CD8-positive, alpha-beta memory T cell (primary cell): ENCODE measurements around the gene ARRDC5. TPM values are rescaled to one million over a fixed set of nuclear protein-coding genes. Genes with fewer than 3 reads are reported as not detected.
"Not testable (repeated sequence)": the region's sequence is repeated elsewhere in the genome, so short reads cannot be mapped to it uniquely, and the experiment has no call there.

Experiments
- CTCF ChIA-PET: fragments of 350-600 bp; sonication (Branson Sonifier 250); formaldehyde crosslinking; loops from one replicate; lab custom pipeline; 2021; ENCODE audit warnings: antibody characterized with exemption; lab: Charles Lee
- POLR2A ChIA-PET: fragments of 350-600 bp; sonication (Branson Sonifier 250); formaldehyde crosslinking; loops from one replicate; lab custom pipeline; 2021; ENCODE audit warnings: antibody characterized with exemption; lab: Charles Lee
- DNase-seq, 5 donors: peaks; one replicate each; pipeline versions ENCODE4 v3.0.0 to v3.0.0-alpha.2; 2020 to 2022; ENCODE audit warnings: mixed read lengths in 1 of 5
- H3K27ac ChIP-seq: one replicate; pipeline ENCODE4 v1.7.0; 2013; ENCODE audit warnings: low read depth, mild to moderate bottlenecking, low read length, moderate library complexity
- H3K27me3 ChIP-seq: 2 replicates; pipeline ENCODE4 v1.7.0; 2013; ENCODE audit warnings: low read length, mild to moderate bottlenecking; ENCODE audit not compliant: insufficient read depth, poor library complexity, severe bottlenecking
- H3K36me3 ChIP-seq: 2 replicates; pipeline ENCODE4 v1.7.0; 2013; ENCODE audit warnings: mild to moderate bottlenecking, low read length, moderate library complexity; ENCODE audit not compliant: insufficient read depth
- H3K4me1 ChIP-seq: 2 replicates; pipeline ENCODE4 v1.7.0; 2013; ENCODE audit warnings: mild to moderate bottlenecking, low read length, moderate library complexity; ENCODE audit not compliant: insufficient read depth
- H3K4me3 ChIP-seq: 2 replicates; pipeline ENCODE4 v1.7.0; 2013; ENCODE audit warnings: mild to moderate bottlenecking, low read length
- H3K9me3 ChIP-seq: 2 replicates; pipeline ENCODE4 v1.7.0; 2013; ENCODE audit warnings: mild to moderate bottlenecking, low read length
- H3K27ac Mint-ChIP-seq, 8 donors: one replicate each; pipeline ENCODE4 v1.8.0; 2020 to 2021; ENCODE audit warnings: mixed read lengths in 8 of 8, mild to moderate bottlenecking in 6 of 8, inconsistent platforms in 3 of 8, moderate library complexity in 3 of 8
- H3K27me3 Mint-ChIP-seq, 2 donors: one replicate each; pipeline ENCODE4 v1.8.0; 2020 to 2021; ENCODE audit warnings: mixed read lengths in 2 of 2, mild to moderate bottlenecking in 1 of 2, moderate library complexity in 1 of 2
- H3K36me3 Mint-ChIP-seq, 3 donors: one replicate each; pipeline ENCODE4 v1.8.0; 2020 to 2021; ENCODE audit warnings: mixed read lengths in 3 of 3, inconsistent platforms in 1 of 3, mild to moderate bottlenecking in 1 of 3
- H3K4me1 Mint-ChIP-seq, 3 donors: one replicate each; pipeline ENCODE4 v1.8.0; 2020 to 2021; ENCODE audit warnings: mixed read lengths in 3 of 3, inconsistent platforms in 1 of 3, mild to moderate bottlenecking in 1 of 3
- H3K4me3 Mint-ChIP-seq, 7 donors: one replicate each; pipeline ENCODE4 v1.8.0; 2020 to 2021; ENCODE audit warnings: mixed read lengths in 7 of 7, mild to moderate bottlenecking in 6 of 7, moderate library complexity in 4 of 7, inconsistent platforms in 2 of 7
- H3K9me3 Mint-ChIP-seq, 5 donors: one replicate each; pipeline ENCODE4 v1.8.0; 2020 to 2022; ENCODE audit warnings: mixed read lengths in 5 of 5, mild to moderate bottlenecking in 3 of 5, moderate library complexity in 2 of 5, inconsistent platforms in 1 of 5
- polyA plus RNA-seq: library from polyadenylated mRNA; unstranded; fragments of 300-500 nt; fragmentation: Illumina TruSeq; gene quantifications from one replicate; pipeline ENCODE4 v1.2.3, GENCODE V29; 2021
- total RNA-seq, 2 experiments: library from RNA; stranded (reverse); gene quantifications; one replicate each; pipeline ENCODE4 v1.2.3, GENCODE V29; 2021

The ARRDC5 gene
- total and polyA plus RNA-seq, 3 experiments from 2014 or later: 1.8 to 5.5 (median 2.2) TPM

GRCh38 chr19:4849019-4849418, 53.7 kb downstream of the ARRDC5 start:
- CTCF ChIA-PET: interaction anchor here (3.4 to 15.9 kb wide), 3 partner anchors 19 to 44 kb away, joined by 13 to 205 read pairs (median 43); partner anchors contain the start of gene PLIN3
- H3K9me3 ChIP-seq: no peaks in the 10 kb centered on the region
- Mint-ChIP-seq H3K36me3 (peaks cover 3 to 33% (median 3%) of the 10 kb centered on the region in 3 donors), H3K9me3 (no peaks in the 10 kb centered on the region), H3K4me1 (peaks cover 2 to 4% (median 3%) of the 10 kb centered on the region in 3 donors), H3K27me3 (no peaks in the 10 kb centered on the region), H3K4me3 (no peak overlapping the region), H3K27ac (no peak overlapping the region)
- H3K36me3 ChIP-seq: peaks cover 4% of the 10 kb centered on the region
- H3K4me3 ChIP-seq: no peak overlapping the region
- POLR2A ChIA-PET: no interaction called here
- H3K27me3 ChIP-seq: no peaks in the 10 kb centered on the region
- no peaks in the 10 kb centered on the region for H3K4me1 ChIP-seq
- DNase-seq: no peak
- H3K27ac ChIP-seq: no peak overlapping the region

DNA sequence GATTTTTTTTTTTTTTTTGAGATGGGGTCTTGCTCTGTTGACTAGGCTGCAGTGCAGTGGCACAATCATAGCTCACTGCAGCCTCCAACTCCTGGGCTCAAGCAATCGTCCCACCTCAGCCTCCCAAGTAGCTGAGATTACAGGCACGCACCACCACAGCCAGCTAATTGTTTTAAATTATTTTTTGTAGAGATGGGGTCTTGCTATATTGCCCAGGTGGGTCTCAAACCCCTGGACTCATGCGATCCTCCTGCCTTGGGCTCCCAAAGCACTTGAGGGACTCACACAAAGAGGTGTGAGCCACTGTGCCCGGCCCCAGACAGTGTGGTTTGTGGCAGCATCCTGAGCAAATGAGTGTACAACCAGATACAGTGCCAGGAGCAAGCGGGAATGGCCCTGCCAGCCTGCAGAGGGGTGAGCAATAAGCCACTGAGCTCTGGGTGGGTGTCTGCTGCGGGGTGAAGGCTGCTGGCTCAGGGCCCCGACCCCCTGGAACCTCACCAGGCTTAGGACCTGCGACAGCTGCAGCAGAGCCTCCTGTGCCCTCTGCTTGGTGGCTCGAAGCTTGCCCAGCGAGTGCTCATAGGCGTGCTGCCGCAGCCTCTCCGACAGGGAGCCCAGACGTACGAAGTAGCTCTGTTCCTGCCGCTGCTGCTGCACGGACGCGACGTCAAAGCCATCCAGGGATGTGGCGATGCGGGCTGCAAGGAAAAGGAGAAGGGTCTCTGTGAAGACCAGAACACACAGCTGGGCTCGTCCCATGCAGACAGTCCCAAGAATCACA, 55.3 kb downstream of the ARRDC5 start:
- H3K36me3 Mint-ChIP-seq: peaks cover 3 to 41% (median 3%) of the 10 kb centered on the region in 3 donors
- ChIA-PET POLR2A (no interaction called here), CTCF (interaction anchor here (15.9 kb wide), 1 partner anchor 36 kb away, joined by 205 read pairs; no protein-coding TSS in a partner anchor)
- DNase-seq: no peak
- Histone ChIP-seq H3K27ac (no peak overlapping the region), H3K4me1 (no peaks in the 10 kb centered on the region), H3K36me3 (peaks cover 4% of the 10 kb centered on the region), H3K9me3 (no peaks in the 10 kb centered on the region), H3K27me3 (no peaks in the 10 kb centered on the region), H3K4me3 (no peak overlapping the region)
- no peaks in the 10 kb centered on the region for H3K9me3 Mint-ChIP-seq
- H3K4me1 Mint-ChIP-seq: peaks cover 2 to 4% (median 3%) of the 10 kb centered on the region in 3 donors
- no peak overlapping the region for H3K27ac Mint-ChIP-seq
- no peak overlapping the region for H3K4me3 Mint-ChIP-seq
- H3K27me3 Mint-ChIP-seq: no peaks in the 10 kb centered on the region

- not testable (repeated sequence) for H3K27me3 Mint-ChIP-seq, DNase-seq, H3K27ac Mint-ChIP-seq, H3K4me3 Mint-ChIP-seq, H3K4me1 Mint-ChIP-seq, H3K27me3 ChIP-seq, H3K4me1 ChIP-seq, H3K4me3 ChIP-seq, H3K9me3 Mint-ChIP-seq, H3K36me3 ChIP-seq, H3K27ac ChIP-seq, H3K9me3 ChIP-seq
- H3K36me3 Mint-ChIP-seq: peaks cover 0 to 39% (median 3%) of the 10 kb centered on the region in 3 donors
- POLR2A ChIA-PET: interaction anchor here (0.6 kb wide), 1 partner anchor 70 kb away, joined by 3 read pairs; no protein-coding TSS in a partner anchor
- CTCF ChIA-PET: interaction anchor here (1.3 to 15.9 kb wide), 2 partner anchors 35 to 71 kb away, joined by 3 to 205 read pairs; no protein-coding TSS in a partner anchor
These were observed 56.7 kb downstream of the ARRDC5 start for GRCh38 chr19:4845975-4846374.

- Histone ChIP-seq H3K4me3 (no peak overlapping the region), H3K9me3 (no peaks in the 10 kb centered on the region), H3K27me3 (no peaks in the 10 kb centered on the region), H3K36me3 (peaks cover 4% of the 10 kb centered on the region), H3K27ac (no peak overlapping the region), H3K4me1 (no peaks in the 10 kb centered on the region)
- ChIA-PET POLR2A (no interaction called here), CTCF (interaction anchor here (1.3 to 15.9 kb wide), 3 partner anchors 33 to 72 kb away, joined by 3 to 205 read pairs (median 3); no protein-coding TSS in a partner anchor)
- H3K36me3 Mint-ChIP-seq: peaks cover 0 to 44% (median 4%) of the 10 kb centered on the region in 3 donors
- H3K4me1 Mint-ChIP-seq: peaks cover 7 to 12% (median 7%) of the 10 kb centered on the region in 3 donors
- H3K27ac Mint-ChIP-seq: peak overlapping the region in 1 of 8 donors; percentile 74
- no peaks in the 10 kb centered on the region for H3K9me3 Mint-ChIP-seq
- no peak overlapping the region for H3K4me3 Mint-ChIP-seq
- DNase-seq: no peak
- H3K27me3 Mint-ChIP-seq: no peaks in the 10 kb centered on the region
These were observed 58.1 kb downstream of the ARRDC5 start for GRCh38 chr19:4844348-4845179.

GRCh38 chr19:4843647-4843965, 59.1 kb downstream of the ARRDC5 start:
- peaks cover 0 to 48% (median 4%) of the 10 kb centered on the region in 3 donors for H3K36me3 Mint-ChIP-seq
- Histone ChIP-seq H3K4me3 (no peak overlapping the region), H3K27me3 (no peaks in the 10 kb centered on the region), H3K27ac (no peak overlapping the region), H3K9me3 (no peaks in the 10 kb centered on the region), H3K4me1 (no peaks in the 10 kb centered on the region), H3K36me3 (peaks cover 4% of the 10 kb centered on the region)
- ChIA-PET CTCF (interaction anchor here (0.8 to 15.9 kb wide), 2 partner anchors 8 to 32 kb away, joined by 3 to 205 read pairs; no protein-coding TSS in a partner anchor), POLR2A (no interaction called here)
- no peaks in the 10 kb centered on the region for H3K9me3 Mint-ChIP-seq
- peaks cover 7 to 12% (median 7%) of the 10 kb centered on the region in 3 donors for H3K4me1 Mint-ChIP-seq
- no peak for DNase-seq
- no peaks in the 10 kb centered on the region for H3K27me3 Mint-ChIP-seq
- H3K27ac Mint-ChIP-seq: no peak overlapping the region
- H3K4me3 Mint-ChIP-seq: no peak overlapping the region

Other genes with a start within 250 kb of the ARRDC5 start
- gene MYDGF, start 232.6 kb downstream of the ARRDC5 start, total RNA-seq: 10 to 100 TPM; 83.2 to 88.6 TPM
- gene MYDGF, start 232.6 kb downstream of the ARRDC5 start, polyA plus RNA-seq: 146 TPM
- 100 to 1,000 TPM; 105 TPM for gene DPP9, start 179.1 kb downstream of the ARRDC5 start, total RNA-seq
- gene DPP9, start 179.1 kb downstream of the ARRDC5 start, polyA plus RNA-seq: 32.1 TPM
- 10 to 100 TPM; 25.5 to 26.0 TPM for gene FEM1A, start 111.2 kb downstream of the ARRDC5 start, total RNA-seq
- gene FEM1A, start 111.2 kb downstream of the ARRDC5 start, polyA plus RNA-seq: 4.3 TPM
- gene TICAM1, start 71.2 kb downstream of the ARRDC5 start, total RNA-seq: 10 to 100 TPM; 24.4 to 26.5 TPM
- gene TICAM1, start 71.2 kb downstream of the ARRDC5 start, polyA plus RNA-seq: 13.8 TPM
- gene PLIN3, start 35.2 kb downstream of the ARRDC5 start, total RNA-seq: 10 to 100 TPM; 12.3 to 15.4 TPM
- gene PLIN3, start 35.2 kb downstream of the ARRDC5 start, polyA plus RNA-seq: 21.6 TPM
- 100 to 1,000 TPM; 212 to 218 TPM for gene UHRF1, start 6.6 kb upstream of the ARRDC5 start, total RNA-seq
- 0.35 TPM for gene UHRF1, start 6.6 kb upstream of the ARRDC5 start, polyA plus RNA-seq
- gene KDM4B, start 66.2 kb upstream of the ARRDC5 start, total RNA-seq: 10 to 100 TPM; 14.6 to 16.0 TPM
- 14.6 TPM for gene KDM4B, start 66.2 kb upstream of the ARRDC5 start, polyA plus RNA-seq